ENCODE results near the gene GRM2.
"Not testable (repeated sequence)": the region's sequence is repeated elsewhere in the genome, so short reads cannot be mapped to it uniquely, and the experiment has no call there.

Gene GRM2

DNA sequence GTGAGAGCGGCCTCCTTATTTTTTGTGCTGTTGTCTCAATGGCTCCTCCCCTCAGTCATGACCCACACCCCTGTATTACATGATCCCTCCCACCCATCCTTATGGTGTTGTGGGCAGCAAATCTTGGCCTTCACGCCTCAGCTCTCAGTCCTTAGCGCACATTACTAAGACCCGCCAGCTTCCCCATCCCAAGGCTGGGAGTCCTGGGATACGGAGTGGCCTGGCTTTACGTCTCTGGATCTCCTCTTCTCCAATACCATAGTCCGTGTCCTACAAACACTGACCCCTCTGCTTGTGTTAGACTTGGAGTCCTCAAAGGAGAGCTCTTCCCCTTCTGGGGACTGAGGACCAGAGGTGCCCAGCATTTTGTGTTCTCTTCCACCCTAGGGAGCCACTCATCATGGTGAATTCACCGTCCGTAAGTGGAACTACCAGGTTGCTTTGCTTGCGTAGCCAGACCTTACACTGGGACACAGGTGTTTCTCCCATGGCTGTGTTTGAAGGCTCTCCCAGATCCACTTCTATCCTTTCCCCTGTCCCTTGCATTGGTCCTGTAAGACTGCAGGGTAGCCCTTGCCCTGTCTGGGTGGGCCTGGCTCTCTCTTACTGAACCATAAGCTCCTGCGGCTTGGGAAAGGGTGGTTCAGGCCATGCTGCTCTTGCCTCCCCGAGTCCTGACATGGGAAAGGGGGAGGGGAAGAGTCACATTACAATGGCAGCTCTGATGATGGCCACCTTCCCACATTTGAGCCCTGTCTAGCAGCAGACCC lies 13.6 kb downstream of the GRM2 start:
- no peak for DNase-seq (ENCODE audit: insufficient read length, low spot score)

DNA sequence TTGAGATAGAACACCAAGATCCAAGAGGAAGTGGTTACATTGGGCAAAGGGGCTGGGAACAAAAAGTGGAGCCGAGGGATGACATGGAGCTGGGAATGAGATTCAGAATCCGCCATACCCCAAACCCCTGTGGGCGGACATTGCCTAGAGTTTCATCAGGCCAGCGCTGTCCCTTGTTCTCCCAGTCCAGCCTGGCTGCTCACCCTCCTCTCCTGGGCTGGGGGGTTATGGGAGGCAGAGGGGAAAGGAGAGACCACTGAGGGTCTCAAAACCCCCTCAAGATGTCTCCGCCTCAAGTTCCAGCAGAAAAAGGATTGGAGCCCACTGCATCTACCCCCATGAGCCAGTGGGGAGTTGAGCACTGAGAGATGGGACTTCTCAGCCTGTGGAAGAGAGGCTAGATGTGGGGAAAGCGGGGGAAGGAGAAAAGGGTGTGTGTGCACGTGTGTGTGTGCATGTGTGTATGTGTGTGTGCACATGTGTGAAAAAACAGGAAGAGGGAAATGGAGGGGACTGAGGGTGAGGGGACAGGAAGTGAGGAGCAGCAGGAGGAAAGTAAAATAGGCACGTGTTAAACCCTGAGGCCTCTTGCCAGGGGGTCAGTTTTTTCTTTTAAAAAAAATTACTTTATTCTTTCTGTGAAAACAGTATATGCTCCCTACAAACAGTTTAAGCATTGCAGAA lies 14.3 kb downstream of the GRM2 start:
- DNase-seq (ENCODE audit: insufficient read length, low spot score) (no peak), FAIRE-seq (no peak)

More for the DNA sequence above, 13.6 kb downstream of the GRM2 start:
- FAIRE-seq: no peak

GRCh38 chr3:51722362-51722761 lies 15.5 kb downstream of the GRM2 start:
- no peak for FAIRE-seq
- no peak for DNase-seq (ENCODE audit: insufficient read length, low spot score)

DNA sequence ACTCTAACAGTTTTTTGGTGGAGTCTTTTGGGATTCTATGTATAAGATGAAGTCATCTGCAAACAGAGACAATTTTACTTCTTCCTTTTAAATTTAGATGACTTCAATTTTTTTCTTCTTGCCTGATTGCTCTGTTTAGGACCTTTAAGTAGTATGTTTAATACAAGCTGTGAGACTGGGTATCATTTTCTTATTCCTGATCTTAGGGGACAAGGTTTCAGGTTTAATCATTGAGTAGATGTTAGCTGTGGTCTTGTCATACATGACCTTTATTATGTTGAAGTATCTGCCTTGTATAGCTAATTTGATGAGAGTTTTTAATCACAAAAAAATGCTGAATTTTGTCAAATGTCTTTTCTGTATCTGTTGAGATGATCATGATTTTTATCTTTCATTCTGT lies 20.6 kb downstream of the GRM2 start:
- no peak for DNase-seq (ENCODE audit: insufficient read length, low spot score)
- no peak for FAIRE-seq

DNA sequence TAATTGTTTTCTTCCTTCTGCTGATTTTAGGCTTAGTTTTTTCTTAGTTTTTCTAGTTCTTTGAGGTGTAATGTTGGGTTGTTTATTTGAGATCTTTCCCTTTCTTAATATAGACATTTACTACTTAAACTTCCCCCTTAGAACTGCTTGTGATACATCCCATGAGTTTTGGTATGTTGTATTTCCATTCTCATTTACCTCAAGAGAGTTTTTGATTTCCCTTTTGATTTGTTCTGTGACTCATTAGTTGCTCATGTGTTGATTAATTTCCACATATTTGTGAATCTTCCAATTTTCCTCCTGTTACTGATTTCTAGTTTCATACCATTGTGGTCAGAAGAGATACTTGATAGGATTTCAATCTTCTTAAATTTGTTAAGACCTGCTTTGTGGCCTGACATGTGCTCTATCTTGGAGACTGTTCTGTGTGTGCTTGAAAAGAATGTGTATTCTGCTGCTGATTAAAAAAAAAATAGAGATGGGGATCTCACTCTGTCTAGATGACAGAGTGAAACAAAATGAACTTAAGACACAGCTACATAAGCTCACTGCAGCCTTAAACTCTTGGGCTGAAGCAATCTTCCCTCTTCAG lies 22.3 kb downstream of the GRM2 start:
- no peak for DNase-seq (ENCODE audit: insufficient read length, low spot score)
- no peak for FAIRE-seq

GRCh38 chr3:51733859-51734571 lies 27.1 kb downstream of the GRM2 start:
- DNase-seq (ENCODE audit: insufficient read length, low spot score) (no peak), FAIRE-seq (peak; percentile 20)

GRCh38 chr3:51734572-51734907 lies 27.7 kb downstream of the GRM2 start:
- no peak for DNase-seq (ENCODE audit: insufficient read length, low spot score)
- no peak for FAIRE-seq

GRCh38 chr3:51735039-51735438 lies 28.2 kb downstream of the GRM2 start:
- FAIRE-seq (no peak), DNase-seq (ENCODE audit: insufficient read length, low spot score) (no peak)

DNA sequence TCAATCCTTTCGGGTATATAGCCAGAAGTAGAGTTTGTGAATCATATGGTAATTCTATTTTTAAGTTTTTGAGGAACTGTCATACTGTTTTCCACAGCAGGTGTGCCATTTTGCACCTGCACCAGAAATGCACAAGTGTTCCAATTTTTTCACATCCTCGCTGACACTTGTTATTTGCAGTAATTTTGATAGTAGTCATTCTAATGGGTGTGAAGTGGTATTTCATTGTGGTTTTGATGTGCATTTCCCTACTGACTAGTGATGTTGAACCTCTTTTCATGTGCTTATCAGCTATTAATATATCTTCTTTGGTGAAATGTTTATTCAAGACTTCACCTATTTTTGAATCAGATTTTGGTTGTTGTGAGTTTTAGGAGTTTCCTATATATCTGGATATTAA lies 29.1 kb downstream of the GRM2 start:
- no peak for DNase-seq (ENCODE audit: insufficient read length, low spot score)
- no peak for FAIRE-seq

DNA sequence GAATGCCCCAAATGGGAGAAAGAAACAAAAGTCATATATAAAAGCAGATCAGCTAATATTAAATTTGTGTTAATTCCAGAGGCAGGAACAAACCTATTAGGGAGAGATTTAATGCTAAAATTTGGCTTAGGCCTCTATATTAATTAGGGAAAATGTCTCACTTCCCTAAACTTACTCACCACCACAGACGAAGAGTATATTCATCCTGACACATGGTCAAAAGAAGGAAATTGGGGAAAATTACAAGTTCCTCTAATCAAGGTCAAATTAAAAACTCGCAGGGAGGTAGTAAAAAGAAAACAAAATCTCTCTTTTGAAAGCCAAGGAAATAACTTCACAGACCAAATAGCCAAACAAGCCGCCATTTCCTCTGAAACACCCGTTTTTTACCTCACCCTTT lies 32.2 kb downstream of the GRM2 start:
- no peak for DNase-seq (ENCODE audit: insufficient read length, low spot score)
- no peak for FAIRE-seq

DNA sequence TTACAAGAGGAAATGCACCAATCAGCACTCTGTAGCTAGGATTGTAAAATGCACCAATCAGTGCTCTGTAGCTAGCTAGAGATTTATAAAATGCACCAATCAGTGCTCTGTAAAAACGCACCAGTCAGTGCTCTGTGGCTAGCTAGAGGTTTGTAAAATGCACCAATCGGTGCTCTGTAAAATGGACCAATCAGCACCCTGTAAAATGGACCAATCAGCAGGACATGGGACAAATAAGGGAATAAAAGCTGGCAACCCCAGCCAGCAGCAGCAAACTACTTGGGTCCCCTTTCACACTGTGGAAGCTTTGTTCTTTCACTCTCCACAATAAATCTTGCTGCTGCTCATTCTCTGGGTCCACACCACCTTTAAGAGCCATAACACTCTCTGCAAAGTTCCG lies 35.5 kb downstream of the GRM2 start:
- not testable (repeated sequence) for DNase-seq (ENCODE audit: insufficient read length, low spot score); FAIRE-seq

DNA sequence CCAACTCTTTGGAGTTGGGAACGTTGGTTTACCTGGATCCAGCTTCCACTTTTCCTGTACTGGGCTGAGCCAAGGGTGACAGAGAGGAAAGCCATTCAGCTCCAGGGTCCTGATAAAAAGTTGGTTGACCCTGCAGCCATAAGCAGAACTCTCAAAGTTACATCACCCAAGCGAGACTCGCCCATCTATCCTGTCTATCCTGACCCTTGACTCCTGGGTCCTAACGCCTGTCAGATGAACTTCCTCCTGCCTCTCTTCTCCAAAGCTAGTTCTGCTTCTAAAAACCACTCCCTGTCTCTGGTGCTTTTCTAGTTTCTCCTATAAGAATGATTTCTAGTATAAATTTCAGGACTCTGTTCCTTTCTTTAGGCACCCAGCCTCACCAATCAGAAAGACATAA lies 36.1 kb downstream of the GRM2 start:
- peak; percentile 28 for FAIRE-seq
- DNase-seq (ENCODE audit: insufficient read length, low spot score): not testable (repeated sequence)

- DNase-seq (ENCODE audit: insufficient read length, low spot score): no peak
- FAIRE-seq: no peak
Measured at GRCh38 chr3:51747840-51748239, 41.0 kb downstream of the GRM2 start.

- DNase-seq (ENCODE audit: insufficient read length, low spot score) (no peak), FAIRE-seq (no peak)
Measured at GRCh38 chr3:51748327-51748726, 41.5 kb downstream of the GRM2 start.

DNA sequence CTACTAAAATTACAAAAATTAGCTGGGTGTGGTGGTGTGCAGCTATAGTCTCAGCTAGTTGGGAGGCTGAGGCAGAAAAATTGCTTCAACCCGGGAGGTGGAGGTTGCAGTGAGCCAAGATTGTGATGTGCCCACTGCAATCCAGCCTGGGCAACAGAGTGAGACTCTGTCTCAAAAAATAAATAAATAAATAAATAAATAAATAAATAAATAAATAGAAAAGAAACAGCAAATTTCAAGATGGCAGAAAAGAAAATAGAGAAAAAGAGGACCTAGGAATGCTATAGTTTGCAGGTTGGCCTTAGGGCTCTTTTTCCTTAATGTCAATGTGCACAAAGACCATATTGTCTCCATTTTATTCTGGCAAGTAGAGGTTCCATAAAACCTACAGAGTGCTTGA lies 44.0 kb downstream of the GRM2 start:
- DNase-seq (ENCODE audit: insufficient read length, low spot score) (no peak), FAIRE-seq (no peak)

- no peak for FAIRE-seq
- DNase-seq (ENCODE audit: insufficient read length, low spot score): no peak
Measured at GRCh38 chr3:51751287-51751686, 44.4 kb downstream of the GRM2 start.

DNA sequence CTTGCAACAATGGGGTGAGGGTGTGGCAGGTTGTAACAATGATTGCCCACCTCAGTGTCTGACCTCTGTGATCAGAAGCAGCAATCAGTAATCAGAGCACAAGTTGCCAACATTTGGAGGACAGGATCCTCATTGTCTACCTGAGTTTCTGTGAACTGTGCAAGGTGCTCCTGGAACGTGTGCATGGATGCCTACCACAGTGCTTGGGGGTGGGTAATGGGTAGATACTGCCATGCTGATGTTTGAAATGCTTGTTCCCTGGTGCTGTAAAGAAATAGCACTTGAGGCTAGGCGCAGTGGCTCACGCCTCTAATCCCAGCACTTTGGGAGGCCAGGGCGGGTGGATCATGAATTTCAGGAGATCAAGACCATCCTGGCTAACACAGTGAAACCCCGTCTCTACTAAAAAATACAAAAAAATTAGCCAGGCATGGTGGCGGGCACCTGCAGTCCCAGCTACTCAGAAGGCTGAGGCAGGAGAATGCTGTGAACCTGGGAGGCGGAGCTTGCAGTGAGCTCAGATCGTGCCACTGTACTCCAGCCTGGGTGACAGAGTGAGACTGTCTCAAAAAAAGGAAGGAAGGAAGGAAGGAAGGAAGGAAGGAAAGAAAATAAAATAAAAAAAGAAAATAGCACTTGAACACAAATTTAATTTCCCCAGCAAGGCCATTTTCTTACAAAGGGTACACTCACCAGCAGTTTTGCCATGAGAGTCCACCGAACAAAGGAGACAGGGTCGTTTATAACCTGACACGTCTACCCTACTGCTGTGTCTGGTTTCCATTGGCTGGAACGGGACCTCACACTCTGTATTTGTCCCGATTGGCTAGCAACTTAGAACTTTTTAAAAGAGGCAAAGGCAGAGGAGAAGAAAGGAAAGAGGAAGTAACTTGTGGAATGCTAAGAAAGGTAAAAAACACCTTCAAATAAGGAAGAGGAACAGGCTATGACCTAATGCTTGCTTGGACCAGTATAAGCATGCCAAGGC lies 47.2 kb downstream of the GRM2 start:
- DNase-seq (ENCODE audit: insufficient read length, low spot score); FAIRE-seq: not testable (repeated sequence)

- no peak for FAIRE-seq
- no peak for DNase-seq (ENCODE audit: insufficient read length, low spot score)
Measured at GRCh38 chr3:51759203-51759602, 52.3 kb downstream of the GRM2 start.
